Naive thymus-derived CD4-positive, alpha-beta T cell (primary cell): Measurements from ENCODE around the gene UPK1B. TPM values are rescaled to one million over a fixed set of nuclear protein-coding genes. Genes with fewer than 3 reads are reported as not detected.
"Not testable (repeated sequence)": the region's sequence is repeated elsewhere in the genome, so short reads cannot be mapped to it uniquely, and the experiment has no call there.

Experiments used
- ATAC-seq: fragments of 150-1000 bp; cut with Tn5 transposase; 2 replicates; pipeline ENCODE4 v1.10.0; 2021; ENCODE audit warnings: mild to moderate bottlenecking, moderate library complexity
- CTCF ChIA-PET: fragments of 350-600 bp; sonication (Branson Sonifier 250); formaldehyde crosslinking; loops from one replicate; lab custom pipeline; 2021; ENCODE audit warnings: antibody characterized with exemption; lab: Charles Lee
- POLR2A ChIA-PET: fragments of 350-600 bp; sonication (Branson Sonifier 250); formaldehyde crosslinking; loops from one replicate; lab custom pipeline; 2021; ENCODE audit warnings: antibody characterized with exemption, inconsistent platforms; lab: Charles Lee
- DNase-seq, 9 donors: peaks; one replicate each; pipeline versions ENCODE4 v3.0.0 to v3.0.0-alpha.2; 2020 to 2022; ENCODE audit warnings: mixed read lengths in 1 of 9
- H3K27ac ChIP-seq: one replicate; pipeline ENCODE4 v1.7.0; 2013; ENCODE audit warnings: mild to moderate bottlenecking, low read depth, low read length, moderate library complexity
- H3K27me3 ChIP-seq, 2 donors: one replicate each; pipeline ENCODE4 v1.7.0; 2013; ENCODE audit warnings: low read length in 2 of 2, mild to moderate bottlenecking in 2 of 2, moderate library complexity in 2 of 2; ENCODE audit not compliant: control insufficient read depth in 2 of 2, insufficient read depth in 2 of 2
- H3K36me3 ChIP-seq, 3 experiments: 1 replicate in 2 of 3; 2 replicates in 1 of 3; pipeline ENCODE4 v1.7.0; 2013; ENCODE audit warnings: low read length in 3 of 3, mild to moderate bottlenecking in 3 of 3, moderate library complexity in 1 of 3; ENCODE audit not compliant: insufficient read depth in 3 of 3, control insufficient read depth in 2 of 3
- H3K4me1 ChIP-seq, 2 donors: one replicate each; pipeline ENCODE4 v1.7.0; 2013; ENCODE audit warnings: low read length in 2 of 2, mild to moderate bottlenecking in 2 of 2, moderate library complexity in 1 of 2; ENCODE audit not compliant: control insufficient read depth in 2 of 2, insufficient read depth in 2 of 2
- H3K4me3 ChIP-seq: 2 replicates; pipeline ENCODE4 v1.7.0; 2013; ENCODE audit warnings: mild to moderate bottlenecking, low read length
- H3K9me3 ChIP-seq, 3 experiments: 1 replicate in 2 of 3; 2 replicates in 1 of 3; pipeline ENCODE4 v1.7.0; 2013; ENCODE audit warnings: low read length in 3 of 3; ENCODE audit not compliant: control insufficient read depth in 2 of 3
- H3K27ac Mint-ChIP-seq, 9 donors: one replicate each; pipeline ENCODE4 v1.8.0; 2020 to 2022; ENCODE audit warnings: mixed read lengths in 9 of 9, mild to moderate bottlenecking in 8 of 9, moderate library complexity in 5 of 9, inconsistent platforms in 2 of 9
- H3K27me3 Mint-ChIP-seq, 5 donors: one replicate each; pipeline ENCODE4 v1.8.0; 2021 to 2022; ENCODE audit warnings: mixed read lengths in 5 of 5, mild to moderate bottlenecking in 1 of 5
- H3K36me3 Mint-ChIP-seq, 5 donors: one replicate each; pipeline ENCODE4 v1.8.0; 2020 to 2022; ENCODE audit warnings: mixed read lengths in 5 of 5, mild to moderate bottlenecking in 3 of 5, inconsistent platforms in 1 of 5
- H3K4me1 Mint-ChIP-seq, 7 donors: one replicate each; pipeline ENCODE4 v1.8.0; 2020 to 2022; ENCODE audit warnings: mixed read lengths in 7 of 7, mild to moderate bottlenecking in 3 of 7, inconsistent platforms in 1 of 7
- H3K4me3 Mint-ChIP-seq, 10 donors: one replicate each; pipeline ENCODE4 v1.8.0; 2020 to 2022; ENCODE audit warnings: mild to moderate bottlenecking in 10 of 10, mixed read lengths in 10 of 10, moderate library complexity in 6 of 10, inconsistent platforms in 2 of 10
- H3K9me3 Mint-ChIP-seq, 11 donors: one replicate each; pipeline ENCODE4 v1.8.0; 2020 to 2022; ENCODE audit warnings: mixed read lengths in 11 of 11, mild to moderate bottlenecking in 4 of 11, inconsistent platforms in 1 of 11, moderate library complexity in 1 of 11
- intact Hi-C, 2 donors: fragments of 100-400 bp; cut with micrococcal nuclease; formaldehyde crosslinking; loops; one replicate each; pipeline ENCODE4 v1.15.1; 2023
- polyA plus RNA-seq, 2 donors: library from polyadenylated mRNA; unstranded; fragments of 300-500 nt; fragmentation: Illumina TruSeq; gene quantifications; one replicate each; pipeline ENCODE4 v1.2.3, GENCODE V29; 2021
- total RNA-seq, 6 experiments: library from RNA in 5 of 6; stranded (reverse) in 5 of 6; gene quantifications; 1 replicate in 5 of 6; 2 replicates in 1 of 6; pipeline ENCODE4 v1.2.3 and lab custom pipeline; 2021 to 2026

The UPK1B gene
- total and polyA plus RNA-seq, 7 experiments from 2014 or later, result 0.11 to 1.3 TPM; not detected in 5

DNA sequence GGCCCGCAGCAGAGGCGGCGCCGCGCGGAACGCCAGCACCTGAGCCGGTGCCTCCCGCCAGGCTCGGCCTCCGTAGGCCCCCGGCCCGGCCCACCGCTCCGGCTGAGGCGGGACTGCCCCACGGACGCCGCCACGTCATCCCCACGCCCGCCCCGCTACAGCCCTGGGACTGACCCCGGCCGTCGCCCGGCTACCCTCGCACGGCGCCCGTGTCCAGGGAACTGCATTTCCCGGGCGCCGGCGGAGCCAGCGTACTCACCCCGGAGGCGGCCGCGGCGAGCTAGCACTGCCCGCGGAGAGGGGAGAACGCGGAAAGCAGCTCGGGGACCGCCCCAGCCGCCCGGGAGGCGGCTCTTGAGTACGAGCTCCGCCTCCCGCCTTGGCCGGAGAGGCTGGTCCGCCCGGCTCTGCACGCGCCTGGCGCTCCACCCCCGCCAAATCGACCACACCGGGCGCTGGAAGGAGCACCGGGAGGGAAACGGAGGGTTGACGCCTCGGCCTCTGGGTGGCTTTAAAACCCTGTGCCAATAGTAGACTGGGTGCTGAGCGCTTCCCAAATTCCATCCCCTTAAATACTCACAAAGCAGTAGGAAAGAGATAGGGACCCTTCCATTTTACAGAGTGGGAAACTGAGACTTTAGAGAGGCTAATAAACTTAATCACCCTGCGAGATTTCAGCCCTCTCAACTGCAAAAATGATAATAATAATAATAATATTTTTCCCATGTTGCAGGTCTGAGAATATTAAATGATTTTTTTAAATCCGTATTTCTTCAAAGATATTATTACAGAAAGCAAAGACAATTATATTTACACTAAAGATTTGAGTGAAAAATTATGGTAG is 67.4 kb downstream of the UPK1B start, which contains the start of gene B4GALT4:
TSS of gene B4GALT4 (minus strand) at position 288 of the 844 bp plus-strand sequence. CDS start 10,779 bp downstream, outside the sequence.
- H3K9me3 ChIP-seq, result no peaks in the 10 kb centered on the region
- peak within 1 kb of the TSS; percentile 90 for H3K27ac ChIP-seq
- ATAC-seq (peak; percentile 78), DNase-seq (peak; percentile 59 to 79 (median 63))
- ChIA-PET CTCF (interaction anchor here (0.6 to 3.0 kb wide), 33 partner anchors 8 to 364 kb away, joined by 3 to 73 read pairs (median 4); partner anchors contain the start of genes IGSF11, POGLUT1, TEX55 and TIMMDC1), POLR2A (interaction anchor here (0.5 to 1.6 kb wide), 23 partner anchors 15 to 357 kb away, joined by 3 to 11 read pairs (median 4); partner anchors contain the start of genes ARHGAP31, TEX55 and TMEM39A)
- Mint-ChIP-seq H3K4me1 (peaks cover 24 to 45% (median 36%) of the 10 kb centered on the region in 7 donors), H3K27me3 (no peaks in the 10 kb centered on the region), H3K36me3 (peaks cover 0 to 11% (median 8%) of the 10 kb centered on the region in 5 donors), H3K4me3 (peak within 1 kb of the TSS; percentile 90 to 99 (median 94)), H3K27ac (peak within 1 kb of the TSS; percentile 83 to 96 (median 91)), H3K9me3 (peaks cover 0 to 2% (median 0%) of the 10 kb centered on the region in 11 donors)
- intact Hi-C loops, result loop anchor here (1.0 to 10.0 kb wide), 21 partner anchors 22 to 1354 kb away; partner anchors contain the start of genes ARHGAP31 (in 2 of the 2), COX17 (in 2 of the 2), IGSF11 (in 2 of the 2) and TIMMDC1 (in 2 of the 2)
- H3K4me3 ChIP-seq, result peak within 1 kb of the TSS; percentile 71
- H3K36me3 ChIP-seq, result peaks cover 0 to 1% (median 0%) of the 10 kb centered on the region in 3 experiments
- peaks cover 23 to 27% of the 10 kb centered on the region in 2 donors for H3K4me1 ChIP-seq
- no peaks in the 10 kb centered on the region for H3K27me3 ChIP-seq

GRCh38 chr3:119242387-119243057 is 69.1 kb downstream of the UPK1B start:
- H3K27ac Mint-ChIP-seq, H3K27ac ChIP-seq, H3K27me3 Mint-ChIP-seq, H3K4me3 Mint-ChIP-seq, H3K27me3 ChIP-seq, DNase-seq, ATAC-seq, H3K36me3 ChIP-seq, H3K4me3 ChIP-seq: not testable (repeated sequence)
- Mint-ChIP-seq H3K9me3 (peaks cover under 1 to 16% (median 7%) of the 10 kb centered on the region in 11 donors), H3K36me3 (peaks cover 2 to 10% (median 3%) of the 10 kb centered on the region in 5 donors), H3K4me1 (peaks cover 11 to 28% (median 19%) of the 10 kb centered on the region in 7 donors)
- intact Hi-C loops, result loop anchor here in 1 of 2 donors (10.0 kb wide), 1 partner anchor 1352 kb away; the partner anchor contains the start of gene NDUFB4
- ChIA-PET POLR2A (interaction anchor here (0.7 to 0.8 kb wide), 2 partner anchors 32 to 621 kb away, joined by 3 read pairs; no protein-coding TSS in a partner anchor), CTCF (interaction anchor here (1.3 to 2.0 kb wide), 5 partner anchors 110 to 365 kb away, joined by 3 to 38 read pairs (median 13); partner anchors contain the start of gene IGSF11)
- Histone ChIP-seq H3K4me1 (peaks cover 6 to 16% of the 10 kb centered on the region in 2 donors), H3K9me3 (peaks cover 0 to 14% (median 0%) of the 10 kb centered on the region in 3 experiments)

- H3K4me3 Mint-ChIP-seq, ATAC-seq, POLR2A ChIA-PET, H3K27me3 Mint-ChIP-seq, H3K27me3 ChIP-seq, H3K4me3 ChIP-seq, H3K27ac ChIP-seq, H3K27ac Mint-ChIP-seq, DNase-seq, H3K36me3 ChIP-seq: not testable (repeated sequence)
- peaks cover 4 to 14% (median 6%) of the 10 kb centered on the region in 5 donors for H3K36me3 Mint-ChIP-seq
- peaks cover 9 to 25% (median 15%) of the 10 kb centered on the region in 7 donors for H3K4me1 Mint-ChIP-seq
- intact Hi-C loops, result loop anchor here in 1 of 2 donors (10.0 kb wide), 1 partner anchor 1352 kb away; the partner anchor contains the start of gene NDUFB4
- Histone ChIP-seq H3K4me1 (peaks cover 5 to 12% of the 10 kb centered on the region in 2 donors), H3K9me3 (peaks cover 0 to 20% (median 0%) of the 10 kb centered on the region in 3 experiments)
- peaks cover 2 to 22% (median 12%) of the 10 kb centered on the region in 11 donors for H3K9me3 Mint-ChIP-seq
- CTCF ChIA-PET, result interaction anchor here (0.8 kb wide), 1 partner anchor 97 kb away, joined by 3 read pairs; the partner anchor contains the start of gene TEX55
Observed at GRCh38 chr3:119243058-119243529, 69.7 kb downstream of the UPK1B start.

DNA sequence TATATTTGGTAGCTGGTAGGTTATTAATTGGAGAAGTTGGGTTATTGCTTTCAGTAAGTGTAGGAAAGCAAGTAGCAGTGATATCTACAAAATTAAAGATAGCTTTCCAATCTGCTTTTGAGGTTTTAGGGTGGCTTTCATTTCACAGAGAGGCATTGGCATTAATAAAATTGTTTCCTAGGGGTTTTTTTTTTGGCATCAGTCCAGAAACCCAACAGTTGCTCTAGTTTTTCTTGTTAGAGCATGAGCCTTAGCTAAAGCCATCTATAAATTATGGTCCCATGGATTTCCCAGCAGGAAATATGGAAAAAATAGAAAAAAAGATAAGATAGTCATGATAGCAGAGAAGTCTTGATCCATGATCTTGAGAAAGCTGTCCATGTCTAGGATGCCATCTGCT is 70.3 kb downstream of the UPK1B start:
- DNase-seq (no peak), ATAC-seq (no peak)
- no peak overlapping the region for H3K27ac Mint-ChIP-seq
- H3K27me3 Mint-ChIP-seq, result peaks cover 0 to 5% (median 0%) of the 10 kb centered on the region in 5 donors
- H3K4me1 Mint-ChIP-seq, result peaks cover 9 to 19% (median 11%) of the 10 kb centered on the region in 7 donors
- H3K9me3 Mint-ChIP-seq, result peaks cover 2 to 28% (median 12%) of the 10 kb centered on the region in 11 donors
- Histone ChIP-seq H3K9me3 (peaks cover 0 to 24% (median 0%) of the 10 kb centered on the region in 3 experiments), H3K27me3 (no peaks in the 10 kb centered on the region), H3K36me3 (no peaks in the 10 kb centered on the region), H3K27ac (no peak overlapping the region), H3K4me3 (no peak overlapping the region), H3K4me1 (peaks cover 5 to 10% of the 10 kb centered on the region in 2 donors)
- H3K36me3 Mint-ChIP-seq, result peaks cover 4 to 14% (median 6%) of the 10 kb centered on the region in 5 donors
- CTCF ChIA-PET, result interaction anchor here (0.6 to 2.1 kb wide), 3 partner anchors 9 to 360 kb away, joined by 3 to 7 read pairs (median 4); partner anchors contain the start of gene TEX55
- POLR2A ChIA-PET, result no interaction called here
- no peak overlapping the region for H3K4me3 Mint-ChIP-seq
- intact Hi-C loops, result loop anchor here in 1 of 2 donors (10.0 kb wide), 1 partner anchor 1351 kb away; the partner anchor contains the start of gene NDUFB4

GRCh38 chr3:119245778-119246177 is 72.4 kb downstream of the UPK1B start:
- Histone ChIP-seq H3K9me3 (peaks cover 0 to 24% (median 0%) of the 10 kb centered on the region in 3 experiments), H3K27ac (no peak overlapping the region), H3K36me3 (no peaks in the 10 kb centered on the region), H3K4me1 (peaks cover 0 to 5% of the 10 kb centered on the region in 2 donors), H3K4me3 (no peak overlapping the region), H3K27me3 (no peaks in the 10 kb centered on the region)
- Mint-ChIP-seq H3K4me3 (no peak overlapping the region), H3K36me3 (peaks cover 4 to 23% (median 12%) of the 10 kb centered on the region in 5 donors), H3K27ac (no peak overlapping the region), H3K4me1 (peaks cover 0 to 7% (median 0%) of the 10 kb centered on the region in 7 donors), H3K27me3 (peaks cover 0 to 18% (median 0%) of the 10 kb centered on the region in 5 donors), H3K9me3 (peaks cover 2 to 48% (median 18%) of the 10 kb centered on the region in 11 donors)
- ChIA-PET POLR2A (no interaction called here), CTCF (interaction anchor here (0.6 to 1.2 kb wide), 6 partner anchors 28 to 361 kb away, joined by 3 to 5 read pairs (median 3); partner anchors contain the start of gene IGSF11)
- DNase-seq, result no peak
- ATAC-seq, result no peak
- intact Hi-C loops, result loop anchor here in 1 of 2 donors (10.0 kb wide), 1 partner anchor 1349 kb away; the partner anchor contains the start of gene NDUFB4
